HG02798 (cell line): ENCODE data around the gene LCN15.

Experiments
- ATAC-seq: cut with Tn5 transposase; IDR thresholded peaks from one replicate; pipeline ENCODE4 v1.9.1; 2021; ENCODE audit warnings: mild to moderate bottlenecking; ENCODE audit not compliant: unreplicated experiment, poor library complexity

Gene LCN15

GRCh38 chr9:136742591-136743391, 21.5 kb downstream of the LCN15 start, which contains the start of gene LCN10:
LCN10 (minus strand) TSS chr9:136742940; CDS start chr9:136742903, 37 bp downstream.
- ATAC-seq = no peak

- no peak for ATAC-seq
Observed at GRCh38 chr9:136741883-136742571, 22.3 kb downstream of the LCN15 start.

- no peak for ATAC-seq
Observed at GRCh38 chr9:136740971-136741882, 23.1 kb downstream of the LCN15 start.

GRCh38 chr9:136740491-136740890, 23.8 kb downstream of the LCN15 start:
- ATAC-seq = no peak

GRCh38 chr9:136740069-136740468, 24.2 kb downstream of the LCN15 start:
- no peak for ATAC-seq

- no peak for ATAC-seq
Observed at GRCh38 chr9:136739509-136739908, 24.8 kb downstream of the LCN15 start.

GRCh38 chr9:136738960-136739359, 25.4 kb downstream of the LCN15 start:
- no peak for ATAC-seq

GRCh38 chr9:136735812-136736480, 28.4 kb downstream of the LCN15 start:
- ATAC-seq = no peak

GRCh38 chr9:136734837-136735496, 29.4 kb downstream of the LCN15 start:
- ATAC-seq = no peak

- no peak for ATAC-seq
Observed at GRCh38 chr9:136733611-136734010, 30.7 kb downstream of the LCN15 start.

- no peak for ATAC-seq
Observed at GRCh38 chr9:136732444-136733178, 31.7 kb downstream of the LCN15 start.

GRCh38 chr9:136729926-136730325, 34.4 kb downstream of the LCN15 start:
- ATAC-seq = no peak

- no peak for ATAC-seq
Observed at GRCh38 chr9:136729144-136729543, 35.2 kb downstream of the LCN15 start.

- peak; percentile 16 for ATAC-seq
Observed at GRCh38 chr9:136728548-136729123, 35.7 kb downstream of the LCN15 start.

GRCh38 chr9:136728080-136728547, 36.2 kb downstream of the LCN15 start:
- ATAC-seq = peak; percentile 79

GRCh38 chr9:136726631-136727191, 37.6 kb downstream of the LCN15 start:
- no peak for ATAC-seq

GRCh38 chr9:136726118-136726517, 38.2 kb downstream of the LCN15 start:
- no peak for ATAC-seq

GRCh38 chr9:136725612-136726011, 38.7 kb downstream of the LCN15 start:
- ATAC-seq = no peak
